Panc1 (cell line): ENCODE measurements around the gene B3GNT3.

ENCODE experiments used
- CTCF ChIP-seq: fragments of 450-650 bp; IDR thresholded peaks from 2 replicates; pipeline ENCODE4 v1.5.1; 2017; ENCODE audit warnings: mild to moderate bottlenecking
- POLR2AphosphoS5 ChIP-seq: IDR thresholded peaks from 2 replicates; pipeline ENCODE4 v1.6.1; 2012; ENCODE audit warnings: mild to moderate bottlenecking, low read depth, low read length, moderate library complexity
- REST ChIP-seq, 2 experiments: IDR thresholded peaks; 2 replicates each; pipeline ENCODE4 v1.6.1; 2011 to 2012; ENCODE audit warnings: low read depth in 2 of 2, control low read depth in 1 of 2, low read length in 1 of 2, mild to moderate bottlenecking in 1 of 2, moderate library complexity in 1 of 2; ENCODE audit not compliant: insufficient read depth in 1 of 2
- SIN3A ChIP-seq: IDR thresholded peaks from 2 replicates; pipeline ENCODE4 v1.6.1; 2012; ENCODE audit warnings: low read depth, mild to moderate bottlenecking, low read length, moderate library complexity, borderline replicate concordance; ENCODE audit not compliant: insufficient read depth
- TCF7L2 ChIP-seq: IDR thresholded peaks from 2 replicates; pipeline ENCODE4 v1.6.1; 2011; ENCODE audit warnings: mild to moderate bottlenecking, low read depth, low read length, inconsistent platforms

GRCh38 chr19:17848595-17849292 is 53.8 kb downstream of the B3GNT3 start:
- TF ChIP-seq POLR2AphosphoS5: no peak
- no peak for TF ChIP-seq REST (IDR thresholded peaks at IDR 0.05; ENCODE audit: insufficient read depth in 1 of 2, low read depth in 2 of 2, low read length in 1 of 2)
- no peak for TF ChIP-seq CTCF
- TF ChIP-seq TCF7L2: no peak
- TF ChIP-seq SIN3A: no peak
